GM21447 (cell line): Measurements from ENCODE around the gene ABCB6.
"Not testable (repeated sequence)": the region's sequence is repeated elsewhere in the genome, so short reads cannot be mapped to it uniquely, and the experiment has no call there.

Source experiments
- ATAC-seq: cut with Tn5 transposase; IDR thresholded peaks from one replicate; pipeline ENCODE4 v1.9.1; 2021; ENCODE audit not compliant: unreplicated experiment

The ABCB6 gene

DNA sequence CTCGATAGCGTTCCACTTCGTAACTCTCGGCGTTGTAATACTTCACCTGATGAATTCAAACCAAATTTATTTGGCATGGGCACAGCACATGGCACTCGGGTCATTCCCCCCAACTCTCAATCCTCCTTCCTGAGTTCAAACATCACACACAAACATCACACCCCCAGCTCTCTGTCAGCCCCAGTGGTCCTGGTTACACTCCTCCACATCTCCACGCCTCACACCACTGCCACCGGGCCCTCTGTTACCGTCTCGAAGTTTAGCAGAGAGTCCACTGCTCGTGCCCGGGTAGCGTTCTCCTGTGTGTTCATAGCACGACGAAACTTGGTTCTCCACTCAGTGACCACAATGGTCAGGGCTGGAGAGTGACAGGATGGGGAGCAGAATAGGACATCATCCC is 4.6 kb downstream of the ABCB6 start:
- ATAC-seq: no peak

DNA sequence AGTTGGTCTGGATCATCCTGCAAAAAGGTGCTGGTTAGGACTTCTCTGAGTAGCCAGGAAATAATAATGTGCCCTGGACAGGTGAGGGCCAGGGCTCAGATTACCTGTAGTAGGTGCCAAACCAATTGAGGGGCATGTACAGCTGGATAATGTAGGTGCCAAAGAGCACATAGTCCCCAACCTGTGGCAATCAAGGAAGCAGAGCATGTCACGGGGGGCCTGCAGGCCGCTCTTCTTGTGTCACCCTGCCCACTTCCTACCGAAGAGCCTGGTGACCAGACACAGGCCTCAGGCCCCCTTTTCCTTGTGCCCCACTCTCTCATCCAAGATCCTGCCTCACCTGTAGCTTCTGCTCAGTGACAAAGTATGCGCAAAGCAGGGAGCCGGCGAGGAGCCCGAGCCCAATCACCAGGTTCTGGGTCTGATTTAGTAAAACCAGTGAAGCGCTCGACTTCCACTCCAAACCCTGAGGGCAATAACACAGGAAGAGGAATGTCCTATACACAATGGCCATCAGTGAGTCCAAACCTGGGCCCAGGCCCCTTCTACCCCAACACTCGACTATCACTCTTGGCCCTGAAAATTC is 5.2 kb downstream of the ABCB6 start:
- no peak for ATAC-seq

DNA sequence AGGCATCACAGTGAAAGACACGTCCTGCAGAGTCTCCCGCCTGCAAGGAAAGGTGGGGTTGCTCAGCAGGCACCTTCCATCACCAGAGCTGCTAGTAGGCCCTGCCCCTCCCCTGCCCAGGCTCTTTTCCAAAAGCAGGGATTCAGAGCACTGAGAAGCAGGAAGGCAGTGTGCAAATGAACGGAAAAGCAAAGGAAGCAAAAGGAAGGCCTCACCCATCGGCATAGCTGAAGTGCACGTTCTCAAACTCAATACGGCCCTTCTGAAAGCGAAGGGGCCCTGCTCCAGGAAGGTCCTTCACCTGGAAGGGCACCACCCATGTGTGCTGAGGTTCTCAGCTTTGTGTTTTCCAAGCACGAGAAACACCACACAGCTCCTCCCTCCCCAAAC is 5.7 kb downstream of the ABCB6 start:
- ATAC-seq: no peak

DNA sequence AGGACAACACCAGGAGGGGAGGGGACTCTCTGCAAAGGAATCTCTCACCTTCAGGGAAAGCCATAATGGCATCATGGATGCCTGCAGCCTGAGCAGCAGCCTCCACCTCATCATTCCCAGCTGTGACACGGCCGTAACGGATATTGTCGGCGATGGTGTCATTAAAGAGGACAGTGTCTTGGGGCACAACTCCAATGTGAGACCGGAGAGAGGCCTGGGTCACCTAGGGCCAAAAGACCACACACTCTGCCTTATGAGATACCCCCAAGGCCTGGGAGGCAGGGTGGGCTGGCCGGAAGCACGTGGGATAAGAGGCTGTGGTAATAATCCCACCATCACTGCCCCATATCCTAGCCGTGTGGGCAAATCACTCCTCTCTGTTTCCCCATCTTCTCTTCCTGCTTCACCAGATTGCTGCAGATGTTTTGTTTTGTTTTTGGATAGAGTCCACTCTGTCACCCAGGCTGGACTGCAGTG is 7.8 kb downstream of the ABCB6 start:
- ATAC-seq: no peak

DNA sequence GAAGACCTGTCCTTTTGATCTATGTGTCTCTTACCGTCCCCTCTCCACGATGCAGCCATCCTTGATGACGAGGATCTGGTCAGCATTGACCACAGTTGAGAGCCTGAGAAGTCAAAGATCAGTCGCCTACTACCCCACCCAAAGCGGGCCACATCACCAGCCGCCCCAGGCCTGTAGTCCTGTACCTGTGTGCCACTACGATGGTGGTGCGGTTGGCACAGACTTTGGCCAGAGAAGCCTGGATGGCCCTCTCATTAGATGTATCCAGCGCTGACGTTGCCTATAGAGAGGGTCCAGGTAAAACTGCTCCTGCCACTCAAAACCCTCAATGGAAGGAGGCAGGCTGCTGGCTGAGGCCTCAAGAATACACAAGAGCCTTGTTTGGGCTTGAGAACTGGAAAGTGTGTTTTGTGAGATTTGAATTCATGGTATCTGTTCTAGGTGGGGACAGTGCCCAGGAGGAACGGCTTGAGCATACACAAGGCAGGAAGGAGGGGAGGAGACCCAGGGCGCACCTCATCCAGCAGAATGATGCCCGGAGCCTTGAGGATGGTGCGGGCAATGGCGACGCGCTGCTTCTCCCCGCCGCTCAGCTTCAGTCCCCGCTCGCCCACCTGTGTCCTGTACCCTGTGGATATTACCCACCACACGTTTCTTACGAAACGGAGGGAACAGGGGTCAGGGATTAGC is 8.4 kb downstream of the ABCB6 start:
- no peak for ATAC-seq

DNA sequence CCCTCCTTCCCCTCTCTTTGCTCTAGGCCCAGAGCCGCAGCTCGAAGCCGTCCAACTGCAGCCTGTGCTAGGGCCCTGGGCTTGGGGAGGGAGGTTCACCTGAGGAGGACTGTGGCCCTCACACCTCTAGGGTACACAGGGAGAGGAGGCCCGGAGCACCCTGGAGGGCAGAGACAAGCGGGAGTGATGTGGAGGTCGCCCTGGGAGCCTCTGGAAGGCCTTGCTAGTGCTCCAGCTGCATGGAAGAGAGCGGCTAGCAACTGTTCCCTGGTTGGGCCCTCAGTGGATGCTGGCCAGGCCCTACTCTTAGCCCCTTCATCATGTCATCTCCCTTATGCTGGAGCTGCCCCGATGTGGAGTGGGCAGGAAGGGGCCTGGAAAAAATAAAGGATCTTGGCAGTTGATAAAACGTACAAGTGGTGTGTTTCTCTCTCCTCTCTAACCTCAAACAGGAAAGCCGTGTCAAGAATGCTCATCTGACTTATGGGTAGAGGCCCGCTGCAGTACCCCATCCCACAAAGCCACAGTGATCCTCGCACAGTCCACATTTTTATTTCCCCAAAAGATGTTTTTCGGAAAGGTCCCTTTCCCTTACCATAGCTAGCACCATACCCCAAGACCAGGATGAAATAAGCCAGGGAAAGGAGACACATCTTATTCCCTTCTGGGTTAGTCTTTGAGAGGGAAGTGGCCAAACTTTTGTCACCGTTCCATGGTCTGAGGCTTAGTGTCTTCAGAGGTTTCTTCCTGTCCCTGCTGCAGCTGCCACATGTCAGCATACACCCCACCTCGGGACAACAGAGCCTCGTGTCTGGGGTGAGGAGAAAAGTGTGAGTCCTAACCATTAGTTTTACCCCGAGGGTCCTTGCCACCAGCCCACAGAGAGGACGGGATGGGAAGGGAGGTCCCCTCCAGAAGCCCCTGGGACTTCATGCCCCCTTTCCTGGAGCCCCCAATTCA is 9.2 kb downstream of the ABCB6 start:
- ATAC-seq: no peak

DNA sequence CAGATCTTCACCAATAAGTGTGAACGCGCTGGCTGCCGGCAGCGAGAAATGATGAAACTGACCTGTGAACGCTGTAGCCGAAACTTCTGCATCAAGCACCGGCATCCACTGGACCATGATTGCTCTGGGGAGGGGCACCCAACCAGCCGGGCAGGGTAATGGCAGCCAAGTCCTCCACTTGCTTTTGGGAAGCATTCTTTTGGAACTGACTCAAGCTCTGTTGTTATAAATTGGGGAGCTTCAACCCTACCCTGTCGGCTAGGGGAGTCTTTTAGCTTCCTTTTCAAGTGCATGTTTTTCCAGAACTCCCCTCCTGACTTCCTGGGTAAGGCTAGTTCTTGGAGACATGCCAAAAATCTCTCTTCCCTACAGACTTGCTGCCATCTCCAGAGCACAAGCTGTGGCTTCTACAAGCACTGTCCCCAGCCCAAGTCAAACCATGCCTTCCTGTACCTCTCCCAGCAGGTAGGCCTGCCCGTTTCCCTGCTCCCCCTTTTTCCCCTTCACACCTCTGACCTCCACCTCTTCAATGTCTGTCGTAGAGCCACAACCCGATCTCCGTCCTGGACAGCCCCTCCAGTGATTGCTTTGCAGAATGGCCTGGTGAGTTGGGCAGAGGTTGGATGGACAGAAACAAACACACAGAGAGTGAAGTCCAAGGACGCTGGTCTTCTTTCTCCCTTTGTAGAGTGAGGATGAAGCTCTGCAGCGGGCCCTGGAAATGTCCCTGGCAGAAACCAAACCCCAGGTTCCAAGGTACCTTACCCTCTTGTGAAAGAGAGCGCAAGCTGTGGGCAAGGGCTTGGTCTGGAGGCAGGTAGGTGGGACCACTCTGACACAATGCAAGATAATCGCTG is 10.6 kb downstream of the ABCB6 start:
- ATAC-seq: no peak

DNA sequence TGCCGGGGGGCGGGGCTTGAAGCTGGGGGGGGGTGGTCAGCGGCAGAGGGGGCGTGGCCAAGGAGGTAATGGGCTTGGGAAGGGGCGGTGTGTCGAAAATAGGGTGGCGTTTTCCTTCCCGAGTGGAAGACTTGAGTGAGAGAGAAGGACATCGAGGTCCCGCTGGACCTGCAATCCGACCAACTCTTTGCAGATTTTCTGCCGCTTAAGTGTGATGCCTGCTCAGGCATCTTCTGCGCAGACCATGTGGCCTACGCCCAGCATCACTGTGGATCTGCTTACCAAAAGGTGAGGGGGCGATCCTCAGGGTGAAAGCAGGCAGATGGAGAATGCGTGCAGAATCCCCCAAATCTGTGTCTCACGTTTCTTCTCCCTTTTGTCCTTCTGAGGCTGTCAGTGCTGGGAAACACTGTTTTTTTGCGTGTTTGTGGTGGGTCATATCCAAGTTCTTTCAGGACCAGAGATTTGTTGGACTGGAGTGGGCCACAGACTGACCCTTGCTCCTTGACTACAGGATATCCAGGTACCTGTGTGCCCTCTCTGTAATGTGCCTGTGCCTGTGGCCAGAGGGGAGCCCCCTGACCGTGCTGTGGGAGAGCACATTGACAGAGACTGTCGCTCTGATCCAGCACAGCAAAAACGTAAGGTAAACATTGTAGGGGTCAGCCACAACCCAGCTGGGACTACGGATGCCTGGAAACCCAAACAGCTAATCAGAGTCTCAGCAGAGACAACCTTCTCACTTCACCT is 11.4 kb downstream of the ABCB6 start:
- no peak for ATAC-seq

DNA sequence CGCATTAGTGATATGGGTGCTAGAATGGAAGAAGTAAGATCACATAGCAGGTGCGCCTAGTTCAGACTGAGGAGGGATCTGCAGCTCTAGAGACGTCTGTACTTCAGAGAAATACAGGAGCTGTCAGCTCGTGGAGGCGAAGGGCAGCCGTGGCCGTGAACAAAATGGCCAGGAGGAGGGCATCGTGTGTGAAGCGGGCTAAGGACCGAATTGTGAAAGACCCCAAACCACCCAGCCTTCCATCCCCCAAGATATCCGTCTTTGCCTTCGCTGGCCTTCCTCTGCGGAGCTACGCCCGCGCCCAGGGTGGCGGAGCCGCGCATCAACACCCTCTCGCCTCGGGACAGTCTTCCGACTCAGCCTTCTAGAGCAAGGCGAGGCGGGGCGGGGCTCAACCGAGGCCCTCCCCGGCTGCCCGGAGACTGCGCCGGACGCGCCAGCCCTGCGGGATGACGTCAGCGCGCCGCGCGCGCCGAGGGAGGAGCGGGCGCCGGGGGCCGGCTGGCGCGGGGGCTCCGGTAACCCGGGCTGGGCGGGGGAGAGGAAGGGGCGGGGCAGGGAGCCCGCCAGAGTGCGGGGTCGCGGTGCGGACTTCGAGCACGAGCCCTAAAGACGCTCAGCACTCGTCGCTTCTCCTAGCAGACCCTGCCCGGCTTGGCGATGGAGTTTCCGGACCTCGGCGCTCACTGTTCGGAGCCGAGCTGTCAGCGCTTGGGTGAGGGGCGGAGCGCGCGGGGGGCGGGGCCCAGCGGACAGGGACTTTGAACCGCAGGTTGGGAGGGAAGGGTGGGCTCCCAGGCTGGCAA is 12.2 kb downstream of the ABCB6 start, which contains the start of gene ZFAND2B:
ZFAND2B (plus strand) TSS at position 455 of the 806 bp plus-strand sequence; CDS start at position 661, 206 bp downstream.
- peak; percentile 96 for ATAC-seq

DNA sequence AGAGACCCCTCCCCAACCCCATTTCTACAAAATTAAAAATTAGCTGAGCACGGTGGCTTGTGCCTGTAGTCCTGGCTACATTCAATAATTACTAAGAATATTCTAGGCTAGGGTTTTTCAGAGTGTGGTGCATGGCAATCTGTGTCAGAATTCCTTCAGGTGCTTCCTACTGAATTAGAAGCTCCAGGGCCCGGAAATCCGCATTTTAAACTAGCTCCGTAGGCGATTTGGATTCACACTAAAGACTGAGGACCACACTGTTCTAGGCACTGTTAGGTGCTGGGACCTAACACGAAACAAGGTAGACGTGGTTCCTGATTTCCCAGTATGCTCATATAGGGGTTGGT is 12.8 kb downstream of the ABCB6 start:
- no peak for ATAC-seq

DNA sequence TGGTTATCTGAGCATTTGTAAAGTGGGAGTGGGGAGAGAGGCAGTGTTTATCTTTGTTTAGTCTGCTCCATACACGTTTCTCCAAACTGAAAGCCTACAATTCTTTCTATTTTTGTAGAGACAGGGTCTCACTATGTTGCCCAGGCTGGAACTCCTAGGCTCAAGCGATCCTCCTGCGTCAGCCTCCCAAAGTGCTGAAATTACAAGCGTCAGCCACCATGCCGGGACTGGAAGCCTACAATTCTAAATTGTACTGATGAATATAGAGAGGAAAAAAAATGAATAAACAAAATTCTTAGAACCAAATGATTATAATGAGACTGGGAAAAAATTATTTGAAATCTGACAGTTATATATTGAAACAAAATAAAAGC is 13.6 kb downstream of the ABCB6 start:
- ATAC-seq: no peak

DNA sequence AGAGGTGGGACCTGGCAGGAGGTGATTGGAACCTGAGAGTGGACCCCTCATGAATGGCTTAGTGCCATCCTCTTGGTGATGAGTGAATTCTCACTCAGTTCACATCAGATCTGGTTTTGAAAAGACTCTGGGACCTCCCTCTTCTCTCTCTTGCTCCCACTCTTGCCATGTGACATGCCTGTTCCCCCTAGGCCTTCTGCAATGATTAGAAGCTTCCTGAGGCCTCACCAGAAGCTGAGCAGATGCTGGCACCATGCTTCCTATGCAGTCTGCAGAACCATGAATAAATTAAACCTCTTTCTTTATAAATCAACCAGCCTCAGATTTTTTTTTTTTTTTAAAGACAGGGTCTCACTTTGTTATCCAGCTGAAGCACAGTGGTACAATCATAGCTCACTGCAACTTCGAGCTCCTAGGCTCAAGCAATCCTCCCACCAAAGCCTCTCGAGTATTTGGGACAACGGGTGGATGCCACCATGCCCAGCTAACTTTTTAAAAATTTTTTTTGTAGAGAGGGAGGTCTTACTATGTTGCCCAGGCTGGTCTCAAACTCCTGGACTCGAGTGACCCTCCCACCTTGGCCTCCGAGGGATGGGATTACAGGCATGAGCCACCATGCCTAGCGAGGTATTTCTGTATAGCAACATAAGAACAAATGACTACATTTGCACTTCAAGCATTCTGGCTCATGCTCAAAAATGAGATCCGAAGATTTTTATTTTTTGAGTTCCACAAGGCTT is 14.2 kb downstream of the ABCB6 start:
- ATAC-seq: no peak

DNA sequence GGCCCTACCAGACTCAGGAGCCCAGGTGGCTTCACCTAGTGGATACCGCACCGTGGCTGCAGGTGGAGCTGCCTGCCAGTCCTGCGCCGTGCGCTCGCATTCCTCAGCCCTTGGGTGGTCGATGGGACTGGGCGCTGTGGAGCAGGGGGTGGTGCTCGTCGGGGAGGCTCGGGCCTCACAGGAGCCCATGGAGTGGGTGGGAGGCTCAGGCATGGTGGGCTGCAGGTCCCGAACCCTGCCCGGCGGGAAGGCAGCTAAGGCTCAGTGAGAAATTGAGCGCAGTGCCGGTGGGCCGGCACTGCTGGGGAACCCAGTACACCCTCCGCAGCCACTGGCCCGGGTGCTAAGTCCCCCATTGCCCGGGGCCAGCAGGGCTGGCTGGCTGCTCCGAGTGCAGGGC is 17.4 kb downstream of the ABCB6 start:
- ATAC-seq: not testable (repeated sequence)

DNA sequence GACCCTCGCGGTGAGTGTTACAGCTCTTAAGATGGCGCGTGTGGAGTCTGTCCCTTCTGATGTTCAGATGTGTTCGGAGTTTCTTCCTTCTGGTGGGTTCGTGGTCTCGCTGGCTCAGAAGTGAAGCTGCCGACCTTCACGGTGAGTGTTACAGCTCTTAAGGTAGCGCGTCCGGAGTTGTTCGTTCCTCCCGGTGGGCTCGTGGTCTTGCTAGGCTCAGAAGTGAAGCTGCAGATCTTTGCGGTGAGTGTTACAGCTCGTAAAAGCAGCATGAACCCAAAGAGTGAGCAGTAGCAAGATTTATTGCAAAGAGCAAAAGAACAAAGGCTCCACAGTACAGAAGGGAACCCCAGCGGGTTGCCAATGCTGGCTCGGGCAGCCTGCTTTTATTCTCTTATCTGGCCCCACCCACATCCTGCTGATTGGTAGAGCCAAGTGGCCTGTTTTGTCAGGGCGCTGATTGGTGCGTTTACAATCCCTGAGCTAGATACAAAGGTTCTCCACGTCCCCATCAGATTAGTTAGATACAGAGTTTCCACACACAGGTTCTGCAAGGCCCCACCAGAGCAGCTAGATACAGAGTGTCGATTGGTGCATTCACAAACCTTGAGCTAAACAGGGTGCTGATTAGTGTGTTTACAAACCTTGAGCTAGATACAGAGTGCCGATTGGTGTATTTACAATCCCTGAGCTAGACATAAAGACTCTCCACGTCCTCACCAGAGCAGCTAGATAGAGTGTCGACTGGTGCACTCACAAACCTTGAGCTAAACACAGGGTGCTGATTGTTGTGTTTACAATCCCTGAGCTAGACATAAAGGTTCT is 18.0 kb downstream of the ABCB6 start:
- not testable (repeated sequence) for ATAC-seq

DNA sequence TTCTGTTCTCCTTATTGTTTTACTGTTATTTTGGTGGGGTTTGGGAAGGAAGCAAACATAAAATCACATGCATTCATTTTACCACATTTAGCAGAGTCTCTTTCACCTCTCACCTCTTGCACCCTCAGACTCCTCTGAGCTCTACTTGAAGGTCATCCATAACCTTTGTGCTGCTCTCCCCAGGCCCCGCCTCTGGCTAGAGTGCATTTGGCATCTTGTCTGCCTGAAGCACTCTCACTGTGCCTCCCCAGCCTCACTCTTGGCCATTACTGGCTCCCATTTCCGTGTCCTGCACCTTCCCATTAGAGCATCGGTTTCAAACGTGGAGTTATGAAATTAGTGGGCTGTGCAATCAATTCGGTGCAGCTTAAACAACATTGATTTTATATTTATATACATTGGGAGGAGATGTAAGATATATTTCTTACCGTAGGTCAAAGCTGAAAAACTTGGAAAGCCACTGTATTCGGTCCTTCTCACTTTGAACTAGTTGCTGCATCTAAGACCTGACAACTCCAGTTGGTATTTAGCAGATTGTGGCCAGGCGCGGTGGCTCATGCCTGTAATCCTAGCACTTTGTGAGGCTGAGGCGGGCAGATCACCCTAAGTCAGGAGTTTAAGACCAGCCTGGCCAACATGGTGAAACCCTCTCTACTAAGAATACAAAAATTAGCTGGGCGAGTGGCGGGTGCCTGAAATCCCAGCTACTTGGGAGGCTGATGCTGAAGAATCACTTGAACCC is 19.1 kb downstream of the ABCB6 start:
- ATAC-seq: no peak

DNA sequence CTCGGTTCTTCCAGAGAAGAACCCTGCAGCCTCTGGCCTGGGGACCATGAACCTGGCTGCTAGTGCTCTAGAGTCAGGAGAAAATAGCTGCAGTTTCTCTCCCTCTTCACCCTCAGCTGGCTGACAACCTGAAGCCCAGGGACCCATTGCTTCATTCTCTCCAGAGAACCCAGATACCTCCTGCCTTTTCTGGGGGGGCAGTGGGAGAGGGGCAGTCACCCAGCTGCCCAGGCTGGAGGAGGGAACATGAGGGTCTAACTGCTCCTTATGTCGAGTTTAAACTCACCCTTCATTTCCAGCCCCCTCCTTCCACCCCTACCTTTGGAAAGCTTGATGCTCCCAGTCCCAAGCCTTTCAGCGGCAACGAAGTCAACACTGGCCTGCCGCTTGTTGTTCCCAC is 19.8 kb downstream of the ABCB6 start:
- ATAC-seq: no peak

DNA sequence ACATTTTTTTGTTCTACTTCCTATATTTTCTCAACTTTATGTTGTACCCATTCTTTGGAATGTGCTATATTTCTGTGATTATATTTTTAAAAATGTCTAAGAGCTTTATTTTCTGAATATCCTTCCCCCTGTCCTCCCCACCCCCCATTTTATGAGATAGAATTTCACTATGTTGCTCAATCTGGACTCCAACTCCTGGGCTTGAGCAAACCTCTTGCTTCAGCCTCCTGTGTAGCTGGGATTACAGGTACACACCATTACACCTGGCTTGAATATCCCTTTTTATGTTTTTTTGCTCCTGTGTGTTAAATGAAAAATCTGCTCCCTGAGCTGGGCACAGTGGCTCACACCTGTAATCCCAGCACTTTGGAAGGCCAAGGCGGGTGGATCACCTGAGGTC is 21.4 kb downstream of the ABCB6 start:
- ATAC-seq: no peak
